Calu3 (cell line): Measurements from ENCODE around the gene NAGK. TPM values are rescaled to one million over a fixed set of nuclear protein-coding genes. Genes with fewer than 3 reads are reported as not detected.
"Not testable (repeated sequence)": the region's sequence is repeated elsewhere in the genome, so short reads cannot be mapped to it uniquely, and the experiment has no call there.

Source experiments
- BruUV-seq: library from RNA; stranded (reverse); fragments of 400-500 nt; replicated peaks from 2 replicates; lab custom pipeline; 2021; lab: Mats Ljungman, UMichigan
- CTCF ChIA-PET: fragments of 300-600 bp; sonication (Branson Sonifier 250); formaldehyde crosslinking; loops from one replicate; lab custom pipeline; 2022; ENCODE audit warnings: antibody characterized with exemption; lab: Charles Lee
- DNase-seq: peaks from one replicate; pipeline ENCODE4 v3.0.0; 2022
- H3K27ac Mint-ChIP-seq: one replicate; pipeline ENCODE4 v1.8.0; 2022; ENCODE audit warnings: mixed read lengths; ENCODE audit not compliant: unreplicated experiment
- H3K27me3 Mint-ChIP-seq: one replicate; pipeline ENCODE4 v1.8.0; 2022; ENCODE audit warnings: mixed read lengths; ENCODE audit not compliant: unreplicated experiment
- H3K36me3 Mint-ChIP-seq: one replicate; pipeline ENCODE4 v1.8.0; 2022; ENCODE audit warnings: mild to moderate bottlenecking, moderate library complexity, mixed read lengths; ENCODE audit not compliant: insufficient read depth, unreplicated experiment
- H3K4me1 Mint-ChIP-seq: one replicate; pipeline ENCODE4 v1.8.0; 2022; ENCODE audit warnings: mild to moderate bottlenecking, low read depth, mixed read lengths; ENCODE audit not compliant: unreplicated experiment
- H3K4me3 Mint-ChIP-seq: one replicate; pipeline ENCODE4 v1.8.0; 2022; ENCODE audit warnings: mild to moderate bottlenecking, low read depth, moderate library complexity, mixed read lengths; ENCODE audit not compliant: unreplicated experiment
- H3K9me3 Mint-ChIP-seq: one replicate; pipeline ENCODE4 v1.8.0; 2022; ENCODE audit warnings: low read depth, mixed read lengths; ENCODE audit not compliant: unreplicated experiment
- intact Hi-C: fragments of 100-400 bp; cut with micrococcal nuclease; formaldehyde crosslinking; loops from one replicate; pipeline ENCODE4 v1.10.0; 2022; ENCODE audit not compliant: unreplicated experiment
- total RNA-seq: library from RNA; stranded (reverse); gene quantifications from 2 replicates; pipeline ENCODE4 v1.2.3, GENCODE V29; 2022
- TF ChIP-seq, protein P1 (sequence below): fragments of 200-600 bp; IDR thresholded peaks from one replicate; pipeline ENCODE4 v1.8.0; 2022; ENCODE audit warnings: antibody characterized with exemption; ENCODE audit not compliant: unreplicated experiment

The NAGK gene
- total RNA-seq, 1 experiment from 2014 or later, result 63.2 TPM

DNA sequence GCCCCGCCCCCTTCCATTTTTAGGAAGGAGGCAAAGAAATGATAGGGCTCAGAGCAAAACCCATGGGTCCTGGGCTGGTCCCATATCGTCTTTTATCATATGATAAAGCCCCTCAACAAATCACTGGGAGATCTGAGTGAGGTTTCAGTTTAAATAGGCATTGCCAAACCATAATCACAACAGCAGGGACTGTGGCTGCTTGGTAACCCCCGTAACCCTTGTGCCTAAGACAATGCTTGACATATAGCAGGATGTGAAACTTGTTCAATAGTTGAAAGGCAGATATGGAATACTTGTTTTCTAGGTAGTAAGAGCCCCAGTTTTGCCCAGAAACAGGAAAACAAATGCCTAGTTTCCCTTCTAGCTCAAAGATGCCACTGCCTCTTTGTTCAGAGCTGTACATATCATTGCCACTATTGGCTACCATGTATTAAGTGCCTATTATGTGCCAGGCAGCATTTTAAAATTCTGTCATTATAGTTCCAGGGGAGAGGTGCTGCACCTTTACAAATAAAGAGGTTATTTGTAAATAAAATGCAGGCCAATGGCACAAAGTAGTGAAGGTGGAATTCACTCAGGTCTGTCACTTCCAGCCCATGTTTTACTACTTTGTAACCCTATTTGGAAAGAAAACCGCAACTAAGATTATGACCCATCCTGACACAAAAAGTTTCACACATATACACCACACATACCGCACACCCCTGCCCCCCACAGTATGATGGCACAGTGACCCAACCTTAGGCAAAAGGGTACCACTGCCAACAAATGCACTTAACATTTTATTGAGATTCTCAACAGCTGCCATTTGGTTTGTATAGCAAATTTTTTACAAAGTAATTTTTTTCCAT, 14.2 kb downstream of the NAGK start:
- H3K27ac Mint-ChIP-seq, result no peak overlapping the region

DNA sequence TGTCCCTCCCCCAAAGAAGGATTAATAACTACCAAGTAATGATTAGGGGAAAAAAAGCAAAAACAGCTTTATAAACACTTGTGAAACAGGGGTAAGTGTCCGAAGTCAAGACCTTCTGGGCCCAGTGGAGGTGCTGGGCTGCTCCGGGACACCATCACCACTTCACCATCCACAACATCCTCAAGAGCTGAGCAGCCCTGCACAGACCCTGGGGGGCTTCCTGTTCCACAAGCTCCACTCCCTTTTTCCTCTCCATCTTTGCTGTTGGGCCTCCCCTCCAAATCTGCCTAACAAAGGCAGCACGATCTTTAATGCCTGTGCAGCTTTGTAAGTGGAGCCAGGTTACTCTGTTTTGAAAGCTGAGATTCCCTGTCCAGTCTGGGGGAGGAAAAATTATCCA, 14.8 kb downstream of the NAGK start:
- intact Hi-C loops, H3K27ac Mint-ChIP-seq, BruUV-seq, H3K36me3 Mint-ChIP-seq, H3K4me1 Mint-ChIP-seq, H3K9me3 Mint-ChIP-seq, DNase-seq, H3K4me3 Mint-ChIP-seq: not testable (repeated sequence)
- H3K27me3 Mint-ChIP-seq, result peaks cover 35% of the 10 kb centered on the region
- CTCF ChIA-PET, result interaction anchor here (0.6 kb wide), 1 partner anchor 9 kb away, joined by 3 read pairs; no protein-coding TSS in a partner anchor

More for the DNA sequence above, 14.2 kb downstream of the NAGK start:
- TSS peak; percentile 9 for BruUV-seq
- peaks cover 3% of the 10 kb centered on the region for H3K36me3 Mint-ChIP-seq
- intact Hi-C loops, result no loop called here
- H3K4me1 Mint-ChIP-seq, result no peaks in the 10 kb centered on the region
- TF ChIP-seq, protein P1, sequence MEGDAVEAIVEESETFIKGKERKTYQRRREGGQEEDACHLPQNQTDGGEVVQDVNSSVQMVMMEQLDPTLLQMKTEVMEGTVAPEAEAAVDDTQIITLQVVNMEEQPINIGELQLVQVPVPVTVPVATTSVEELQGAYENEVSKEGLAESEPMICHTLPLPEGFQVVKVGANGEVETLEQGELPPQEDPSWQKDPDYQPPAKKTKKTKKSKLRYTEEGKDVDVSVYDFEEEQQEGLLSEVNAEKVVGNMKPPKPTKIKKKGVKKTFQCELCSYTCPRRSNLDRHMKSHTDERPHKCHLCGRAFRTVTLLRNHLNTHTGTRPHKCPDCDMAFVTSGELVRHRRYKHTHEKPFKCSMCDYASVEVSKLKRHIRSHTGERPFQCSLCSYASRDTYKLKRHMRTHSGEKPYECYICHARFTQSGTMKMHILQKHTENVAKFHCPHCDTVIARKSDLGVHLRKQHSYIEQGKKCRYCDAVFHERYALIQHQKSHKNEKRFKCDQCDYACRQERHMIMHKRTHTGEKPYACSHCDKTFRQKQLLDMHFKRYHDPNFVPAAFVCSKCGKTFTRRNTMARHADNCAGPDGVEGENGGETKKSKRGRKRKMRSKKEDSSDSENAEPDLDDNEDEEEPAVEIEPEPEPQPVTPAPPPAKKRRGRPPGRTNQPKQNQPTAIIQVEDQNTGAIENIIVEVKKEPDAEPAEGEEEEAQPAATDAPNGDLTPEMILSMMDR, result no peak
- no peaks in the 10 kb centered on the region for H3K9me3 Mint-ChIP-seq
- DNase-seq, result no peak
- peaks cover 28% of the 10 kb centered on the region for H3K27me3 Mint-ChIP-seq
- CTCF ChIA-PET, result interaction anchor here (0.6 to 1.6 kb wide), 2 partner anchors 9 to 11 kb away, joined by 3 read pairs; no protein-coding TSS in a partner anchor
- H3K4me3 Mint-ChIP-seq, result no peak overlapping the region

- CTCF ChIA-PET, H3K36me3 Mint-ChIP-seq, intact Hi-C loops, BruUV-seq, DNase-seq, H3K4me1 Mint-ChIP-seq, H3K4me3 Mint-ChIP-seq, H3K9me3 Mint-ChIP-seq, H3K27ac Mint-ChIP-seq: not testable (repeated sequence)
- H3K27me3 Mint-ChIP-seq, result peaks cover 41% of the 10 kb centered on the region
Measured at GRCh38 chr2:71083752-71084312, 15.4 kb downstream of the NAGK start.

DNA sequence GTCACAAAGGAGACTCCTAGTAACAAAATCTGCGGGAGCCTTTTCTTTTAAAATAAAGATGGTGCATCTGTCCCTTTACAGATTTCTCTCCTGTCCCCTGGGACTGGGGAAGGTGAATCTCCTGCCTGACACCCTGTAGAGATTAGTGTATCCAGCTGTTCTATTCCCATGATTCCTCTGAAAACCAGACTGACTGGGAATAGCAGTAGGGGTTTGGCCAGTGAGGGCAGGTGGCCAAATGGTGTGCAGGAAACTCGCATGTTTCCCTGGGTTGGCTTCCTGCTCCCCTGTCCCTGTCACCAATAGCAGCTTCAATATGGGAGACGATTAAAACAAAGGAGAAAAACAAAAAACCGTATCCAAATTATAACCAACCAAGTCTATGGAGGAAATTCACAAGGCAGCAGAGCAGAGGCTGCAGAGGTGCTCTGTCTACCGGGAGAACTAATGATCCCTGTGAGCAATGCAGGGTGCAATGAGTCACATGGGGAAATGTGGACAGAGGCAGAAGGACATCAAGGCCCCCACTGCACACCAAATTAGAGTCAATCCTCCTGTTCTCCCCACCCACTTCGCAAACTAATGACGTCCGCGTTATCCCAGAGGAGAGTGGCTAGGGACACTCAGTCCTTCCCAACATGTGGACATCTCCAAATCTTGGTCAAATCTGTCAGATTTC, 17.0 kb downstream of the NAGK start:
- H3K4me1 Mint-ChIP-seq, H3K9me3 Mint-ChIP-seq, CTCF ChIA-PET, H3K4me3 Mint-ChIP-seq, H3K36me3 Mint-ChIP-seq, DNase-seq, H3K27ac Mint-ChIP-seq, intact Hi-C loops, BruUV-seq: not testable (repeated sequence)
- H3K27me3 Mint-ChIP-seq, result peaks cover 57% of the 10 kb centered on the region

- H3K36me3 Mint-ChIP-seq, DNase-seq, H3K9me3 Mint-ChIP-seq, intact Hi-C loops, H3K4me3 Mint-ChIP-seq, BruUV-seq, H3K4me1 Mint-ChIP-seq, H3K27ac Mint-ChIP-seq, CTCF ChIA-PET: not testable (repeated sequence)
- peaks cover 61% of the 10 kb centered on the region for H3K27me3 Mint-ChIP-seq
Measured at GRCh38 chr2:71089475-71089874, 21.0 kb downstream of the NAGK start.

GRCh38 chr2:71091808-71092207, 23.4 kb downstream of the NAGK start:
- peaks cover 40% of the 10 kb centered on the region for H3K27me3 Mint-ChIP-seq
- H3K4me3 Mint-ChIP-seq, H3K27ac Mint-ChIP-seq, H3K36me3 Mint-ChIP-seq, BruUV-seq, H3K9me3 Mint-ChIP-seq, intact Hi-C loops, H3K4me1 Mint-ChIP-seq, DNase-seq: not testable (repeated sequence)
- CTCF ChIA-PET, result interaction anchor here (0.6 kb wide), 1 partner anchor 9 kb away, joined by 3 read pairs; no protein-coding TSS in a partner anchor

- BruUV-seq, result not testable (repeated sequence)
Measured at GRCh38 chr2:71092491-71093260, 24.2 kb downstream of the NAGK start.

More at GRCh38 chr2:71092491-71093260, 24.2 kb downstream of the NAGK start:
- H3K9me3 Mint-ChIP-seq, intact Hi-C loops, H3K27ac Mint-ChIP-seq, H3K4me3 Mint-ChIP-seq, H3K36me3 Mint-ChIP-seq, DNase-seq, H3K4me1 Mint-ChIP-seq: not testable (repeated sequence)
- CTCF ChIA-PET, result interaction anchor here (0.7 kb wide), 1 partner anchor 1114 kb away, joined by 3 read pairs; no protein-coding TSS in a partner anchor
- peaks cover 32% of the 10 kb centered on the region for H3K27me3 Mint-ChIP-seq
